ENCODE measurements around the gene BRPF3. TPM values are rescaled to one million over a fixed set of nuclear protein-coding genes. Genes with fewer than 3 reads are reported as not detected.

BRPF3 gene
- total and polyA plus RNA-seq, 10 donors, result 2.4 to 42.7 (median 31.6) TPM

DNA sequence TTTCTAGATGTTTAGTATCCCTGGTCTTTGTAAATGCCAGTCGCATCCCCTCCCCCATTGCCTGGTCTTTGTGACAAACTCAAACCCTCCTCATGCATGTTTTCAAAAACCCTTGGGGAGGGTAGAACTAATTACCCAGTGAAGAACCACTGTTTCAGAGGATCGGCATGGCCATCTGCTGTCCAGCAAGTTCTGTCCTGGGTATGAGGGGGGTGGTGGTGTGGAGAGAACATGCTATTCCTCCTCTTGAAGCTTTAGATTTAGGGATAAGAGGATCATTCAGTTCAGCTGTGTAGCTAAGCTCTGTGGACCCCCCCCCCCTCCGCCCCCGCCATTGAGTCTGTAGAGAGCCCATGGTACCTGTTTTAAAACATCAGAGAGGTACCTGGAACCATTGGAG is 5.6 kb downstream of the BRPF3 start:
- Histone ChIP-seq H3K36me3 (peaks cover 0 to 69% (median 32%) of the 10 kb centered on the region in 6 donors), H3K9me3 (no peaks in the 10 kb centered on the region), H3K27ac (no peak overlapping the region), H3K4me3 (no peak overlapping the region), H3K4me1 (peaks cover 29 to 90% (median 64%) of the 10 kb centered on the region in 6 donors), H3K27me3 (replicated peaks in 1 of 7) (no peaks in the 10 kb centered on the region)
- DNase-seq, result no peak
- intact Hi-C loops (cut with DNase I; ENCODE audit: low total_unique reads), result no loop called here
- WGBS, 5 donors, result 91 to 99% (median 96%) methylated on average over 4 of the region's 4 CpGs
- TF ChIP-seq POLR2A (IDR thresholded peaks at IDR 0.05) (no peak), POLR2AphosphoS5 (IDR thresholded peaks at IDR 0.05) (no peak)
- TF ChIP-seq, protein P1, sequence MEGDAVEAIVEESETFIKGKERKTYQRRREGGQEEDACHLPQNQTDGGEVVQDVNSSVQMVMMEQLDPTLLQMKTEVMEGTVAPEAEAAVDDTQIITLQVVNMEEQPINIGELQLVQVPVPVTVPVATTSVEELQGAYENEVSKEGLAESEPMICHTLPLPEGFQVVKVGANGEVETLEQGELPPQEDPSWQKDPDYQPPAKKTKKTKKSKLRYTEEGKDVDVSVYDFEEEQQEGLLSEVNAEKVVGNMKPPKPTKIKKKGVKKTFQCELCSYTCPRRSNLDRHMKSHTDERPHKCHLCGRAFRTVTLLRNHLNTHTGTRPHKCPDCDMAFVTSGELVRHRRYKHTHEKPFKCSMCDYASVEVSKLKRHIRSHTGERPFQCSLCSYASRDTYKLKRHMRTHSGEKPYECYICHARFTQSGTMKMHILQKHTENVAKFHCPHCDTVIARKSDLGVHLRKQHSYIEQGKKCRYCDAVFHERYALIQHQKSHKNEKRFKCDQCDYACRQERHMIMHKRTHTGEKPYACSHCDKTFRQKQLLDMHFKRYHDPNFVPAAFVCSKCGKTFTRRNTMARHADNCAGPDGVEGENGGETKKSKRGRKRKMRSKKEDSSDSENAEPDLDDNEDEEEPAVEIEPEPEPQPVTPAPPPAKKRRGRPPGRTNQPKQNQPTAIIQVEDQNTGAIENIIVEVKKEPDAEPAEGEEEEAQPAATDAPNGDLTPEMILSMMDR (IDR thresholded peaks at IDR 0.05 in 8 of 11, conservative IDR thresholded peaks at IDR 0.05 in 3 of 11), result no peak

DNA sequence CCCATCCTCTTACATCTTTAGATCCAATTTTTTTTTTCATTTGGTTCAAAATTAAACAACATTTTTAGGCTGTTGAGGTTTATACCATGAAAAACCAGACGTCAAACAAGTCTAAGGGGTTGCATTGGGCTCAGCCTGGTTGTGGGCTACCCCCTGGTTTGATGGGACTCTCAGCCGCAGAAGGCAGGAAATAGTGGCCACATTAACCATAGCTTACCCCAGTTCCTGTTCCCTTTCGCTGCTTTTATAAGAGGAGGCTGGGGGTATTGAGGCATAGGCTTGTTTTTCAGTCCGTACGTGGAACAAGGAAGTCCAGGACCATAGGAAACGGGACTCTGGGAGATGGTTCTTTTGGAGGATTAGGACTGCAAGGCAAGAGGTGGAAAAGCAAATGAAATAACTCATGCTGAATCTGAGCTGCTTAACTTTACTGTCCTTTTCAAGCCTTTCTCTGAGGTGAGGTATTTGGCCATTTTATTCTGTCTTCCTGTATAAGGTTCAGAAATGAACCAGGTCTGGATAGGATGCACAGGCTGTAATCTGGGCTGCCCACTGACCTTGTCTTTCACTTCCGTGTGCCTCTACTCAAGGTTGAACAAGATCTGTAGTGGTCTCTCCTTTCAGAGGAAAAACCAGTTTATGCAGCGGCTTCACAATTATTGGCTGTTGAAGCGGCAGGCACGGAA is 7.7 kb downstream of the BRPF3 start:
- H3K36me3 ChIP-seq, result peaks cover 3 to 90% (median 53%) of the 10 kb centered on the region in 6 donors
- no peaks in the 10 kb centered on the region for H3K27me3 ChIP-seq (replicated peaks in 1 of 7)
- peak overlapping the region in 6 of 8 donors; percentile 10 to 50 (median 18) for H3K4me3 ChIP-seq
- TF ChIP-seq POLR2A (IDR thresholded peaks at IDR 0.05), result no peak
- TF ChIP-seq, protein P1 (IDR thresholded peaks at IDR 0.05 in 8 of 11, conservative IDR thresholded peaks at IDR 0.05 in 3 of 11), result no peak
- peak in 1 of 3 donors; percentile 47 for TF ChIP-seq POLR2AphosphoS5 (IDR thresholded peaks at IDR 0.05)
- intact Hi-C loops (cut with DNase I; ENCODE audit: low total_unique reads), result no loop called here
- peak overlapping the region in 6 of 8 donors; percentile 42 to 70 (median 48) for H3K27ac ChIP-seq
- no peaks in the 10 kb centered on the region for H3K9me3 ChIP-seq
- no peak for DNase-seq
- H3K4me1 ChIP-seq, result peaks cover 18 to 76% (median 50%) of the 10 kb centered on the region in 6 donors
- WGBS, 5 donors, result 37 to 46% (median 39%) methylated on average over 10 of the region's 10 CpGs

DNA sequence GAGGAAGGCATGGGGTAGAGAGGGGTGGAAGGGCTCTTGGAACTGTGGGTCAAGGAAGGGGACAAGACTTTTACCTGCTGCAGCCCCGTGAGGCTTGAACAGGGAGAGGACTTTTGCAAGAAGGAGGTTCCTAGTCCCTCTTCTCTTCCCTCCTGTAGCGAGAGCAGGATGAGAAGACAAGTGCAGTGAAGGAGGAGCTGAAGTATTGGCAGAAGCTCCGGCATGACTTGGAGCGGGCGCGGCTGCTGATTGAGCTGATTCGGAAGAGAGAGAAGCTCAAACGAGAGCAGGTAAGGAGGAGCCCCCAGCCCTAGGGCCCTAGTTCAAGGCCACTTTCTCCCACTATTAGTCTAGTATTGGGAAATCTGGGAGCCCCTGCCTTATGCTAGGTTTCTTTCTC is 10.6 kb downstream of the BRPF3 start:
- no peaks in the 10 kb centered on the region for H3K9me3 ChIP-seq
- H3K36me3 ChIP-seq, result peaks cover 3 to 96% (median 61%) of the 10 kb centered on the region in 6 donors
- H3K4me1 ChIP-seq, result peaks cover 12 to 74% (median 39%) of the 10 kb centered on the region in 6 donors
- intact Hi-C loops (cut with DNase I; ENCODE audit: low total_unique reads), result no loop called here
- WGBS, 5 donors, result 87 to 98% (median 93%) methylated on average over 8 of the region's 8 CpGs
- H3K4me3 ChIP-seq, result no peak overlapping the region
- TF ChIP-seq POLR2A (IDR thresholded peaks at IDR 0.05) (no peak), POLR2AphosphoS5 (IDR thresholded peaks at IDR 0.05) (no peak)
- TF ChIP-seq, protein P1 (IDR thresholded peaks at IDR 0.05 in 8 of 11, conservative IDR thresholded peaks at IDR 0.05 in 3 of 11), result no peak
- no peak overlapping the region for H3K27ac ChIP-seq
- no peak for DNase-seq
- H3K27me3 ChIP-seq (replicated peaks in 1 of 7), result no peaks in the 10 kb centered on the region

DNA sequence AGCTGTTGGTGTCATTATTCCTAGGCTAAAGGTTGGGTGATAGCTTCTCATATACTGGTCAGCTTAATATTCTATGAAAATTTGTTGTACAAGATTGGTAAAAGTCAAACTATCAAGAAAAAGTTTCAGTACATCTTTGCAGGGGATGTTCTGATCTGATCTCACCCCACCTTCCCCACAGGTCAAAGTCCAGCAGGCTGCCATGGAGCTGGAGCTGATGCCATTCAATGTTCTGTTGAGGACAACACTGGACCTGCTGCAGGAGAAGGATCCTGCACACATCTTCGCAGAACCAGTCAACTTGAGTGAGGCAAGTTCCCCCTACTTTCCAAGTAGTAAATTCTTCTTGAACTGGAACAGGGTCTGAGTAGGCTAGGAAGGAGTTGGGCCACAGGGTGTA is 13.1 kb downstream of the BRPF3 start:
- Histone ChIP-seq H3K36me3 (peaks cover 3 to 100% (median 81%) of the 10 kb centered on the region in 6 donors), H3K4me3 (no peak overlapping the region), H3K27ac (peak overlapping the region in 1 of 8 donors; percentile 2), H3K4me1 (peaks cover 0 to 50% (median 15%) of the 10 kb centered on the region in 6 donors), H3K9me3 (no peaks in the 10 kb centered on the region), H3K27me3 (replicated peaks in 1 of 7) (no peaks in the 10 kb centered on the region)
- WGBS, 5 donors, result 60 to 100% (median 97%) methylated on average over 1 of the region's 1 CpG
- no peak for DNase-seq
- TF ChIP-seq POLR2AphosphoS5 (IDR thresholded peaks at IDR 0.05) (no peak), POLR2A (IDR thresholded peaks at IDR 0.05) (no peak)
- TF ChIP-seq, protein P1 (IDR thresholded peaks at IDR 0.05 in 8 of 11, conservative IDR thresholded peaks at IDR 0.05 in 3 of 11), result no peak
- intact Hi-C loops (cut with DNase I; ENCODE audit: low total_unique reads), result no loop called here
